Measurements from ENCODE around the gene TRDMT1. TPM values are rescaled to one million over a fixed set of nuclear protein-coding genes. Genes with fewer than 3 reads are reported as not detected.

TRDMT1 gene
- total RNA-seq, 4 donors from 2014 or later: 4.9 to 13.7 (median 6.2) TPM

GRCh38 chr10:17226891-17227303 is 25.4 kb upstream of the TRDMT1 start:
- ATAC-seq (ENCODE audit: low FRiP score) (no peak), DNase-seq (ENCODE audit: low spot score) (no peak)
- no peak for TF ChIP-seq CTCF (IDR thresholded peaks at IDR 0.05)

- DNase-seq (ENCODE audit: low spot score) (no peak), ATAC-seq (ENCODE audit: low FRiP score) (no peak)
- TF ChIP-seq CTCF (IDR thresholded peaks at IDR 0.05): no peak
These were observed 24.3 kb upstream of the TRDMT1 start for GRCh38 chr10:17225808-17226207.

GRCh38 chr10:17222329-17222728 is 20.9 kb upstream of the TRDMT1 start:
- DNase-seq (ENCODE audit: low spot score) (no peak), ATAC-seq (ENCODE audit: low FRiP score) (no peak)
- no peak for TF ChIP-seq CTCF (IDR thresholded peaks at IDR 0.05)

- TF ChIP-seq CTCF (IDR thresholded peaks at IDR 0.05): no peak
- no peak for DNase-seq (ENCODE audit: low spot score)
- no peak for ATAC-seq (ENCODE audit: low FRiP score)
These were observed 19.2 kb upstream of the TRDMT1 start for GRCh38 chr10:17220652-17221100.

GRCh38 chr10:17219024-17219423 is 17.6 kb upstream of the TRDMT1 start:
- DNase-seq (ENCODE audit: low spot score) (no peak), ATAC-seq (ENCODE audit: low FRiP score) (no peak)
- TF ChIP-seq CTCF (IDR thresholded peaks at IDR 0.05): no peak

GRCh38 chr10:17217631-17218232 is 16.3 kb upstream of the TRDMT1 start:
- no peak for TF ChIP-seq CTCF (IDR thresholded peaks at IDR 0.05)
- ATAC-seq (ENCODE audit: low FRiP score): peak; percentile 39

GRCh38 chr10:17216901-17217395 is 15.5 kb upstream of the TRDMT1 start:
- ATAC-seq (ENCODE audit: low FRiP score) (no peak), DNase-seq (ENCODE audit: low spot score) (no peak)
- no peak for TF ChIP-seq CTCF (IDR thresholded peaks at IDR 0.05)

More at GRCh38 chr10:17217631-17218232, 16.3 kb upstream of the TRDMT1 start:
- no peak for DNase-seq (ENCODE audit: low spot score)
